DOHH2 (cell line): Measurements from ENCODE around the gene PKD2.

Experiments used
- EZH2phosphoT487 ChIP-seq: fragments of 200-600 bp; sonication (generic); IDR thresholded peaks from 2 replicates; pipeline ENCODE4 v1.6.1; 2017; ENCODE audit warnings: borderline replicate concordance, mild to moderate bottlenecking, antibody characterized with exemption, low read length, moderate library complexity, mixed read lengths
- TF ChIP-seq, protein P1 (sequence below): fragments of 200-600 bp; sonication (generic); IDR thresholded peaks from one replicate; pipeline ENCODE4 v1.5.1; 2014; ENCODE audit warnings: antibody characterized with exemption, mild to moderate bottlenecking, low read depth, low read length; ENCODE audit not compliant: poor library complexity, severe bottlenecking

DNA sequence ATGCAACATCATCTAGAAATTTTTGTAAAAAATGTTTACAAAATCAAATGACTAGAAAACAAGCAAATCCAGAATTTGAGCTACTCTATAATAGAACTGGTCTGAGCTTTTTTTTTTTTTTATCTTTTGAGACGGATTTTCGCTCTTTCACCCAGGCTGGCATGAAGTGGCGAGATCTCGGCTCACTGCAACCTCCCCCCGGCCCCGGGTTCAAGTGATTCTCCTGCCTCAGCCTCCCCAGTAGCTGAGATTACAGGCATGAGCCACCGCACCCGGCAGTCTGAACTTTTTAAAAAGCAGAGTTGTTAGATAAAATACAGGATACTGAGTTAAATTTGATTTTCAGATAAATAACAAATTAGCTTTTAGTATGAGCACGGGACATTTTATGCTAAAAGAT is 20.9 kb upstream of the PKD2 start:
- TF ChIP-seq, protein P1, sequence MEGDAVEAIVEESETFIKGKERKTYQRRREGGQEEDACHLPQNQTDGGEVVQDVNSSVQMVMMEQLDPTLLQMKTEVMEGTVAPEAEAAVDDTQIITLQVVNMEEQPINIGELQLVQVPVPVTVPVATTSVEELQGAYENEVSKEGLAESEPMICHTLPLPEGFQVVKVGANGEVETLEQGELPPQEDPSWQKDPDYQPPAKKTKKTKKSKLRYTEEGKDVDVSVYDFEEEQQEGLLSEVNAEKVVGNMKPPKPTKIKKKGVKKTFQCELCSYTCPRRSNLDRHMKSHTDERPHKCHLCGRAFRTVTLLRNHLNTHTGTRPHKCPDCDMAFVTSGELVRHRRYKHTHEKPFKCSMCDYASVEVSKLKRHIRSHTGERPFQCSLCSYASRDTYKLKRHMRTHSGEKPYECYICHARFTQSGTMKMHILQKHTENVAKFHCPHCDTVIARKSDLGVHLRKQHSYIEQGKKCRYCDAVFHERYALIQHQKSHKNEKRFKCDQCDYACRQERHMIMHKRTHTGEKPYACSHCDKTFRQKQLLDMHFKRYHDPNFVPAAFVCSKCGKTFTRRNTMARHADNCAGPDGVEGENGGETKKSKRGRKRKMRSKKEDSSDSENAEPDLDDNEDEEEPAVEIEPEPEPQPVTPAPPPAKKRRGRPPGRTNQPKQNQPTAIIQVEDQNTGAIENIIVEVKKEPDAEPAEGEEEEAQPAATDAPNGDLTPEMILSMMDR: no peak
- TF ChIP-seq EZH2phosphoT487: no peak
